OCI-LY1 (cell line): ENCODE results near the gene CYP2W1.
"Not testable (repeated sequence)": the region's sequence is repeated elsewhere in the genome, so short reads cannot be mapped to it uniquely, and the experiment has no call there.

Experiments used
- H2AFZ ChIP-seq: fragments of 200-600 bp; sonication (generic), shearing (Covaris generic); 2 replicates; pipeline ENCODE4 v1.6.0; 2014; ENCODE audit warnings: antibody characterized with exemption, mild to moderate bottlenecking, low read length
- H3F3A ChIP-seq: fragments of 200-600 bp; sonication (generic), shearing (Covaris generic); 2 replicates; pipeline ENCODE4 v1.6.0; 2014; ENCODE audit warnings: mild to moderate bottlenecking, antibody characterized with exemption, low read length, moderate library complexity; ENCODE audit not compliant: insufficient read depth
- H3K27ac ChIP-seq: fragments of 200-600 bp; sonication (generic); 2 replicates; pipeline ENCODE4 v1.5.1; 2014; ENCODE audit warnings: low read length, mixed run types, mild to moderate bottlenecking, low read depth; ENCODE audit not compliant: poor library complexity, severe bottlenecking
- H3K27me3 ChIP-seq: fragments of 200-600 bp; sonication (generic); 2 replicates; pipeline ENCODE4 v1.6.0; 2014; ENCODE audit warnings: antibody characterized with exemption, mild to moderate bottlenecking, low read length, moderate library complexity; ENCODE audit not compliant: insufficient read depth
- H3K36me3 ChIP-seq: fragments of 200-600 bp; sonication (generic); 2 replicates; pipeline ENCODE4 v1.6.1; 2014; ENCODE audit warnings: mild to moderate bottlenecking, antibody characterized with exemption, low read length, moderate library complexity, mixed read lengths; ENCODE audit not compliant: insufficient read depth
- H3K4me1 ChIP-seq: fragments of 200-600 bp; sonication (generic); 2 replicates; pipeline ENCODE4 v1.5.1; 2014; ENCODE audit warnings: mild to moderate bottlenecking, low read length, moderate library complexity; ENCODE audit not compliant: insufficient read depth, severe bottlenecking
- H3K4me2 ChIP-seq: fragments of 200-600 bp; sonication (generic), shearing (Covaris generic); 2 replicates; pipeline ENCODE4 v1.6.1; 2014; ENCODE audit warnings: low read length
- H3K4me3 ChIP-seq: fragments of 200-600 bp; sonication (generic); 2 replicates; pipeline ENCODE4 v1.5.1; 2014; ENCODE audit warnings: low read length, low read depth, mild to moderate bottlenecking, mixed read lengths; ENCODE audit not compliant: poor library complexity, severe bottlenecking
- H3K79me2 ChIP-seq: fragments of 200-600 bp; shearing (Covaris generic); 2 replicates; pipeline ENCODE4 v1.6.1; 2016; ENCODE audit warnings: mixed run types, low read length, mixed read lengths; ENCODE audit not compliant: insufficient read depth
- H3K9ac ChIP-seq: fragments of 200-600 bp; sonication (generic), shearing (Covaris generic); 2 replicates; pipeline ENCODE4 v1.6.1; 2014; ENCODE audit warnings: mild to moderate bottlenecking, low read length, mixed read lengths
- H3K9me2 ChIP-seq: fragments of 200-600 bp; sonication (generic), shearing (Covaris generic); 2 replicates; pipeline ENCODE4 v1.6.1; 2014; ENCODE audit warnings: low read depth, mild to moderate bottlenecking, low read length, mixed read lengths
- H3K9me3 ChIP-seq: fragments of 200-600 bp; shearing (Covaris generic); 2 replicates; pipeline ENCODE4 v1.6.1; 2014; ENCODE audit warnings: low read length, mixed read lengths
- H4K20me1 ChIP-seq: fragments of 200-600 bp; sonication (generic), shearing (Covaris generic); 2 replicates; pipeline ENCODE4 v1.6.0; 2016; ENCODE audit warnings: mild to moderate bottlenecking, low read length; ENCODE audit not compliant: insufficient read depth
- EZH2 ChIP-seq: fragments of 200-600 bp; sonication (generic), shearing (Covaris generic); IDR thresholded peaks from 2 replicates; pipeline ENCODE4 v1.8.0; 2017; ENCODE audit warnings: borderline replicate concordance, mixed run types, mild to moderate bottlenecking, antibody characterized with exemption, low read length, moderate library complexity, mixed read lengths
- TF ChIP-seq, protein P1 (sequence below): fragments of 200-600 bp; sonication (generic), shearing (Covaris generic); IDR thresholded peaks from 2 replicates; pipeline ENCODE4 v1.5.1; 2017; ENCODE audit warnings: mild to moderate bottlenecking, antibody characterized with exemption, low read length, moderate library complexity, mixed read lengths

CYP2W1 gene

DNA sequence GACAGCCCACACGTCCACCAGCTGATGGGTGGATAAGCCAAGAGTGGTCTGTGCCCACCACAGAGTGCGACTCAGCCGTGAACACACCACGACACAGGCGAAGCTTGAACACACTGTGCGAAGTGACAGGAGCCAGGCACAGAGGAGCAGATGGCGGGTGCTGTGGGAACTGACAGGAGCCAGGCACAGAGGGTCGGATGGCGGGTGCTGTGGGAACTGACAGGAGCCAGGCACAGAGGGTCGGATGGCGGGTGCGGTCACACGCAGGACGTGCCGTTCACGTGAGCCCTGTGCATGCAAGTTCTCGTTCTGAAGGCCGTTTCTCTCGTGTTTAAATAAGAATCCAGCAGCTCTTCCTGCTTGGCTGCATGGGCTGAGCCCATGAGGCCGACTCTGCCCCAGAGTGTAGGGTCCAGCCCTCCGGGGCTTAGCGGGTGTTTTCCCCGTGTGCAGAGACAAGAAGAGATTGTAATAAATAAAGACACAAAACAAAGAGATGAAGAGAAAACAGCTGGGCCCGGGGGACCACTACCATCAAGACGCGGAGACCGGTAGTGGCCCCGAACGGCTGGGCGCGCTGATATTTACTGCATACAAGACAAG, 22.6 kb upstream of the CYP2W1 start:
- H3K9ac ChIP-seq = no peak overlapping the region
- no peaks in the 10 kb centered on the region for H3K4me1 ChIP-seq
- peaks cover 34% of the 10 kb centered on the region for H3K27me3 ChIP-seq
- no peaks in the 10 kb centered on the region for H3K9me2 ChIP-seq
- H3K36me3 ChIP-seq = no peaks in the 10 kb centered on the region
- H3K27ac ChIP-seq = no peak overlapping the region
- no peaks in the 10 kb centered on the region for H3K9me3 ChIP-seq
- H3F3A ChIP-seq = no peaks in the 10 kb centered on the region
- no peaks in the 10 kb centered on the region for H4K20me1 ChIP-seq
- H3K4me3 ChIP-seq = no peak overlapping the region
- H3K4me2 ChIP-seq = no peak overlapping the region
- H3K79me2 ChIP-seq = no peaks in the 10 kb centered on the region
- H2AFZ ChIP-seq = no peak overlapping the region
- TF ChIP-seq EZH2 = no peak
- TF ChIP-seq, protein P1, sequence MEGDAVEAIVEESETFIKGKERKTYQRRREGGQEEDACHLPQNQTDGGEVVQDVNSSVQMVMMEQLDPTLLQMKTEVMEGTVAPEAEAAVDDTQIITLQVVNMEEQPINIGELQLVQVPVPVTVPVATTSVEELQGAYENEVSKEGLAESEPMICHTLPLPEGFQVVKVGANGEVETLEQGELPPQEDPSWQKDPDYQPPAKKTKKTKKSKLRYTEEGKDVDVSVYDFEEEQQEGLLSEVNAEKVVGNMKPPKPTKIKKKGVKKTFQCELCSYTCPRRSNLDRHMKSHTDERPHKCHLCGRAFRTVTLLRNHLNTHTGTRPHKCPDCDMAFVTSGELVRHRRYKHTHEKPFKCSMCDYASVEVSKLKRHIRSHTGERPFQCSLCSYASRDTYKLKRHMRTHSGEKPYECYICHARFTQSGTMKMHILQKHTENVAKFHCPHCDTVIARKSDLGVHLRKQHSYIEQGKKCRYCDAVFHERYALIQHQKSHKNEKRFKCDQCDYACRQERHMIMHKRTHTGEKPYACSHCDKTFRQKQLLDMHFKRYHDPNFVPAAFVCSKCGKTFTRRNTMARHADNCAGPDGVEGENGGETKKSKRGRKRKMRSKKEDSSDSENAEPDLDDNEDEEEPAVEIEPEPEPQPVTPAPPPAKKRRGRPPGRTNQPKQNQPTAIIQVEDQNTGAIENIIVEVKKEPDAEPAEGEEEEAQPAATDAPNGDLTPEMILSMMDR = no peak

DNA sequence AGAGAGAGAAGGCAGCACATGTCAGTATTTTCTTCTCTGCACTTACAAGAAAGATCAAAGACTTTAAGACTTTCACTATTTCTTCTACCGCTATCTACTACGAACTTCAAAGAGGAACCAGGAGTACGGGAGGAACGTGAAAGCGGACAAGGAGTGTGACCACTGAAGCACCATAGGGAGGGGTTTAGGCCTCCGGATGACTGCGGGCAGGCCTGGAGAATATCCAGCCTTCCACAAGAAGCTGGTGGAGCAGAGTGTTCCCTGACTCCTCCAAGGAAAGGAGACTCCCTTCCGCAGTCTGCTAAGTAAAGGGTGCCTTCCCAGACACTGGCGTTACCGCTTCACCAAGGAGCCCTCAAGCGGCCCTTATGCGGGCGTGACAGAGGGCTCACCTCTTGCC, 22.0 kb upstream of the CYP2W1 start:
- H3F3A ChIP-seq, H3K9me3 ChIP-seq, H4K20me1 ChIP-seq, H3K4me1 ChIP-seq, H3K36me3 ChIP-seq, H3K9me2 ChIP-seq, H3K27ac ChIP-seq, H2AFZ ChIP-seq, H3K79me2 ChIP-seq, H3K9ac ChIP-seq, H3K4me2 ChIP-seq, H3K4me3 ChIP-seq: not testable (repeated sequence)
- H3K27me3 ChIP-seq = peaks cover 31% of the 10 kb centered on the region

DNA sequence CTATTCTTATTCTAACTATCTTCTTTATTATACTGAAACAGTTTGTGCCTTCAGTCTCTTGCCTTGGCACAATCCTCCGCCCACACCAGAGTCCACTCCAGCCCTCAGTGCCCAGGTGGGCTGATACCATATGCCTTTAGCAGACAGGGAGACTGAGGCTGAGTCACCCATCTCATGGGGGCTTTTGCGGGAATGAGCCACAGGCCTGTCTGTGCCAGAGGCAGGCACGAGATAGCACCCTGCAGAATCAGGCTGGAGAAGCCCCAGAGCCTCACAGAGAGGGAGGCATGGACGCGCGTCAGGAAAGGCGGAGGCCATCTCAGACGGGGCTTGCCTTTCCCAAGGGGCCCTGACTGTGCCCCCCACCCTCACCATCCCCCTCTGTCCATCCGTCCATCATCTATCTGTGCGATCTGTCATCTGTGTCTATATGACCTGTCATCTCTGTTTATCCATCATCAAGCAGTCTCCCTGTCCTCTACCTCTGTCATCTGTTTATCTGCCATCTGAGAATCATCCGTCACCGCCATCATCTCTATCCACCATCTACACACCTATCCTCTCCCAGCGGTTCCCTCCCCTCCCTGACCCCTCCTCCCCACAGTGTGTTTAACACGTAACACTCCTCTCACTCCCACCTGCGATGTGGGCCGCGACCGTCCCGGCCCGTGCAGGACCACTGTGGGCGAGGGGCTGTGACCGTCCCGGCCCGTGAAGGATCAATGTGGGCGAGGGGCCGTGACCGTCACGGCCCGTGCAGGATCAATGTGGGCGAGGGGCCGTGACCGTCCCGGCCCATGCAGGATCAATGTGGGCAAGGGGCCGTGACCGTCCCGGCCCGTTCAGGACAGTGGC, 21.2 kb upstream of the CYP2W1 start:
- no peak overlapping the region for H3K9ac ChIP-seq
- no peak overlapping the region for H3K4me3 ChIP-seq
- no peaks in the 10 kb centered on the region for H3K9me2 ChIP-seq
- no peak overlapping the region for H3K4me2 ChIP-seq
- peaks cover 29% of the 10 kb centered on the region for H3K27me3 ChIP-seq
- H3F3A ChIP-seq = no peaks in the 10 kb centered on the region
- peaks cover 3% of the 10 kb centered on the region for H3K36me3 ChIP-seq
- H4K20me1 ChIP-seq = no peaks in the 10 kb centered on the region
- H3K27ac ChIP-seq = no peak overlapping the region
- no peaks in the 10 kb centered on the region for H3K79me2 ChIP-seq
- H3K9me3 ChIP-seq = no peaks in the 10 kb centered on the region
- no peaks in the 10 kb centered on the region for H3K4me1 ChIP-seq
- no peak for TF ChIP-seq EZH2
- no peak overlapping the region for H2AFZ ChIP-seq

DNA sequence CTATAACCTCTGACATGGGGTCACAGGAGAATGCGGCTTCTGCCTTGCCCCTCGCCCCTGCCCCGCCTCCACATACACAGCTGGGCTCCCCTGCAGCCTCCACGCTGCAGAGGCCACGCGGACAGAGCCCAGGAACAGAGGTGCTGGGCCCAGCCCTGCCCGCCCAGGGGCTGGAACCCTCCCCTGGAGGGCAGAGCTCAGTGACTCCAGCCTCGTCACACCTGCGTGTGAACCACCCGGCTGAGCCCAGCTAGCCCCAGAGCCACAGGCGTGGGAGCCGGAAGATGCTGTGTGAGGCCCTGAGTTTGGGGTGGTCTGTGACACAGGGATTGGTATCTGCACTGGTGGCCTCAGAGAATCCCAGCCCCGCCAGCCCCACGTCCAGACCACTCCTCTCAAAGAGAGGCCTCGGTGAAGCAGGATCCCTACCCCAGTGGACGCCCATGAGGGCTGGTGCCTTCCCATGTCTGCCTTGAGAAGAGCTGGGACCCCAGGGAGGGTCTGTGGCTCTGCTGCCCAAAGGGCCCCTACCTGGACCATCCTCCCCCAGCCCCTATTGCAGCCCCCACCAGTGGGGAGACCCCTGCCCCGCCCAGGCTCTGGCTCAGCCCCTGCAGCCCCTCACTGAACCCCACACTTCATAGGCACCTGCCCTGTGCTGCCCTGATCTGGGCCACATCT, 20.4 kb upstream of the CYP2W1 start:
- H2AFZ ChIP-seq = no peak overlapping the region
- no peaks in the 10 kb centered on the region for H3K79me2 ChIP-seq
- H3F3A ChIP-seq = no peaks in the 10 kb centered on the region
- H3K4me1 ChIP-seq = no peaks in the 10 kb centered on the region
- no peaks in the 10 kb centered on the region for H3K9me3 ChIP-seq
- TF ChIP-seq, protein P1 = no peak
- TF ChIP-seq EZH2 = no peak
- peaks cover 11% of the 10 kb centered on the region for H3K36me3 ChIP-seq
- peaks cover 27% of the 10 kb centered on the region for H3K27me3 ChIP-seq
- H3K9me2 ChIP-seq = no peaks in the 10 kb centered on the region
- no peaks in the 10 kb centered on the region for H4K20me1 ChIP-seq
- no peak overlapping the region for H3K4me3 ChIP-seq
- no peak overlapping the region for H3K9ac ChIP-seq
- no peak overlapping the region for H3K4me2 ChIP-seq
- H3K27ac ChIP-seq = no peak overlapping the region
